ENCODE data around the gene KIF26B. TPM values are rescaled to one million over a fixed set of nuclear protein-coding genes. Genes with fewer than 3 reads are reported as not detected.

The KIF26B gene
- total RNA-seq, 2 experiments from 2014 or later: not detected

- Histone ChIP-seq H3K4me2 (ENCODE audit: low read length) (no peak overlapping the region), H3K9me2 (ENCODE audit: insufficient read depth, low read length) (no peaks in the 10 kb centered on the region), H3K9me3 (ENCODE audit: low read length) (no peaks in the 10 kb centered on the region), H3K4me1 (ENCODE audit: insufficient read depth, low read length, poor library complexity, severe bottlenecking) (no peaks in the 10 kb centered on the region), H3K36me3 (ENCODE audit: insufficient read depth, low read length) (no peaks in the 10 kb centered on the region), H3K79me2 (ENCODE audit: insufficient read depth, low read depth, low read length) (no peaks in the 10 kb centered on the region), H2AFZ (ENCODE audit: low read length) (no peak overlapping the region), H3K27ac (ENCODE audit: low read depth, low read length, poor library complexity, severe bottlenecking) (no peak overlapping the region), H3K4me3 (ENCODE audit: low read depth, low read length, poor library complexity, severe bottlenecking) (no peak overlapping the region), H4K20me1 (ENCODE audit: insufficient read depth, low read length) (no peaks in the 10 kb centered on the region)
- DNase-seq (ENCODE audit: low spot score): no peak
- intact Hi-C loops (cut with micrococcal nuclease; ENCODE audit: unreplicated experiment): no loop called here
- TF ChIP-seq CTCF (conservative IDR thresholded peaks at IDR 0.05; ENCODE audit: low read length): no peak
- no peak for TF ChIP-seq EZH2phosphoT487 (IDR thresholded peaks at IDR 0.05; ENCODE audit: borderline replicate concordance, low read depth, low read length)
- POLR2A ChIA-PET: no interaction called here
- BruUV-seq (replicated peaks): no TSS peak
- CTCF ChIA-PET (ENCODE audit: unreplicated experiment): no interaction called here
These were observed 206.3 kb downstream of the KIF26B start for GRCh38 chr1:245361065-245361464.

GRCh38 chr1:245361951-245362350, 207.2 kb downstream of the KIF26B start:
- Histone ChIP-seq H3K4me2 (ENCODE audit: low read length) (no peak overlapping the region), H3K4me1 (ENCODE audit: insufficient read depth, low read length, poor library complexity, severe bottlenecking) (no peaks in the 10 kb centered on the region), H2AFZ (ENCODE audit: low read length) (no peak overlapping the region), H3K4me3 (ENCODE audit: low read depth, low read length, poor library complexity, severe bottlenecking) (no peak overlapping the region), H3K9me2 (ENCODE audit: insufficient read depth, low read length) (no peaks in the 10 kb centered on the region), H3K9me3 (ENCODE audit: low read length) (no peaks in the 10 kb centered on the region), H3K79me2 (ENCODE audit: insufficient read depth, low read depth, low read length) (no peaks in the 10 kb centered on the region), H4K20me1 (ENCODE audit: insufficient read depth, low read length) (no peaks in the 10 kb centered on the region), H3K36me3 (ENCODE audit: insufficient read depth, low read length) (no peaks in the 10 kb centered on the region), H3K27ac (ENCODE audit: low read depth, low read length, poor library complexity, severe bottlenecking) (no peak overlapping the region)
- BruUV-seq (replicated peaks): no TSS peak
- no peak for TF ChIP-seq CTCF (conservative IDR thresholded peaks at IDR 0.05; ENCODE audit: low read length)
- no peak for DNase-seq (ENCODE audit: low spot score)
- ChIA-PET POLR2A (no interaction called here), CTCF (ENCODE audit: unreplicated experiment) (no interaction called here)
- intact Hi-C loops (cut with micrococcal nuclease; ENCODE audit: unreplicated experiment): no loop called here

DNA sequence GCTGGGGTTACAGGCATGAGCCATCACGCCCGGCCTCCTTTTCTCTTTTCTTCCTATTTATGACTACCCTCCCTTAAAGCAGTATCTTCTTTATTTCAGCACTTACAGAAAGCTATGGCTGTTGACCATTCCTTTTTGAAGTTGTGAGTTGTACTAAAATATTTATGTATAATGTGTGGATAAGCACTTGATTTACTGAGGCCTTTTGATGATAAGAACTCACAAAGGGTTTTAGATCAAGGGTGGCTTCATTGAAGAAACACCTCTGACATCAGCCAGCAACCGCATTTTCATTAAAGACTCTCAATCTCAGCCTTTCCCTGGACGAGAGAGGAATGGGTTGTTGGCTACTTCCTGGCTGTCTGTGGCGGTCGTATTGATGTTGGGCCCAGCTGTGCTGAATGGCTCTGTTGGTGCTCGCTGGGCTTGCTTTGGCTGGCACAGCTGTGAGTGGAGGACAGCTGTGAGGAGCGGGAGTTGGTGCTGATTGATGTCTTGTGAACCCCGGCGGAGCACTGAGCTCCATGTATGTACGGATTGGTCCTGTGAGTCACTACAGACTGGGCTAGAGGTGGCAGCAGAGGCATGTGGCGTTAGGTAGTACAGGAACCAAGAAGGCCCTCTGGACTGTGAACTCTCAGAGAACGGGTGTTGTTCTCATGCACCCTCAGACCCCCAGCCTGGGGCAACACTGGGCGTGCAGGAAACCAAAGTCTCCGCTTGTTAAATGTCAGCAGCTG, 208.8 kb downstream of the KIF26B start:
- no peak overlapping the region for H2AFZ ChIP-seq (ENCODE audit: low read length)
- no peak for DNase-seq (ENCODE audit: low spot score)

More for the DNA sequence above, 208.8 kb downstream of the KIF26B start:
- Histone ChIP-seq H3K4me1 (ENCODE audit: insufficient read depth, low read length, poor library complexity, severe bottlenecking) (no peaks in the 10 kb centered on the region), H3K27ac (ENCODE audit: low read depth, low read length, poor library complexity, severe bottlenecking) (no peak overlapping the region), H3K4me3 (ENCODE audit: low read depth, low read length, poor library complexity, severe bottlenecking) (no peak overlapping the region), H4K20me1 (ENCODE audit: insufficient read depth, low read length) (no peaks in the 10 kb centered on the region), H3K79me2 (ENCODE audit: insufficient read depth, low read depth, low read length) (no peaks in the 10 kb centered on the region), H3K9me3 (ENCODE audit: low read length) (no peaks in the 10 kb centered on the region), H3K9me2 (ENCODE audit: insufficient read depth, low read length) (no peaks in the 10 kb centered on the region), H3K4me2 (ENCODE audit: low read length) (no peak overlapping the region), H3K36me3 (ENCODE audit: insufficient read depth, low read length) (no peaks in the 10 kb centered on the region)
- intact Hi-C loops (cut with micrococcal nuclease; ENCODE audit: unreplicated experiment): no loop called here
- ChIA-PET POLR2A (interaction anchor here (0.6 kb wide), 1 partner anchor 1274 kb away, joined by 3 read pairs; no protein-coding TSS in a partner anchor), CTCF (ENCODE audit: unreplicated experiment) (no interaction called here)
- BruUV-seq (replicated peaks): no TSS peak
- TF ChIP-seq EZH2phosphoT487 (IDR thresholded peaks at IDR 0.05; ENCODE audit: borderline replicate concordance, low read depth, low read length) (no peak), CTCF (conservative IDR thresholded peaks at IDR 0.05; ENCODE audit: low read length) (no peak)

Measured in OCI-LY7 (cell line).